Caco-2 (cell line): ENCODE measurements around the gene SMARCD2. TPM values are rescaled to one million over a fixed set of nuclear protein-coding genes. Genes with fewer than 3 reads are reported as not detected.

ENCODE experiments used
- BruUV-seq: library from RNA; stranded (reverse); fragments of 400-500 nt; replicated peaks from 2 replicates; lab custom pipeline; 2021; lab: Mats Ljungman, UMichigan
- CTCF ChIA-PET: fragments of 300-600 bp; sonication (Branson Sonifier 250); formaldehyde crosslinking; loops from one replicate; lab custom pipeline; 2022; ENCODE audit warnings: antibody characterized with exemption; lab: Charles Lee
- POLR2A ChIA-PET: fragments of 300-600 bp; sonication (Branson Sonifier 250); formaldehyde crosslinking; loops from one replicate; lab custom pipeline; 2022; ENCODE audit warnings: antibody characterized with exemption; lab: Charles Lee
- DNase-seq, 2 experiments: peaks; one replicate each; pipeline versions ENCODE4 v3.0.0 to v3.0.0-alpha.2; 2020 to 2022
- H3K27me3 ChIP-seq: replicated peaks from 2 replicates; pipeline ENCODE4 v1.6.0; 2011; ENCODE audit warnings: low read length; ENCODE audit not compliant: control insufficient read depth, insufficient read depth
- H3K36me3 ChIP-seq: 2 replicates; pipeline ENCODE4 v1.5.1; 2011; ENCODE audit warnings: low read length; ENCODE audit not compliant: control insufficient read depth, insufficient read depth
- H3K4me1 ChIP-seq: fragments of 250-450 bp; sonication (Bioruptor Pico); 2 replicates; pipeline ENCODE4 v1.5.1; 2020; ENCODE audit warnings: mild to moderate bottlenecking
- H3K4me3 ChIP-seq: 2 replicates; pipeline ENCODE4 v1.5.1; 2011; ENCODE audit warnings: low read depth, mild to moderate bottlenecking, control low read depth, low read length
- H3K9me3 ChIP-seq: fragments of 250-450 bp; sonication (Bioruptor Pico); 2 replicates; pipeline ENCODE4 v1.5.1; 2020; ENCODE audit warnings: mild to moderate bottlenecking, moderate library complexity
- H3K27ac Mint-ChIP-seq: one replicate; pipeline ENCODE4 v1.8.0; 2022; ENCODE audit warnings: mixed read lengths; ENCODE audit not compliant: unreplicated experiment
- H3K27me3 Mint-ChIP-seq: one replicate; pipeline ENCODE4 v1.8.0; 2022; ENCODE audit warnings: mixed read lengths; ENCODE audit not compliant: insufficient read depth, unreplicated experiment
- H3K36me3 Mint-ChIP-seq: one replicate; pipeline ENCODE4 v1.8.0; 2022; ENCODE audit warnings: mild to moderate bottlenecking, mixed read lengths; ENCODE audit not compliant: insufficient read depth, unreplicated experiment
- H3K4me1 Mint-ChIP-seq: one replicate; pipeline ENCODE4 v1.8.0; 2022; ENCODE audit warnings: low read depth, mixed read lengths; ENCODE audit not compliant: unreplicated experiment
- H3K4me3 Mint-ChIP-seq: one replicate; pipeline ENCODE4 v1.8.0; 2022; ENCODE audit warnings: mild to moderate bottlenecking, moderate library complexity, mixed read lengths; ENCODE audit not compliant: unreplicated experiment
- H3K9me3 Mint-ChIP-seq: one replicate; pipeline ENCODE4 v1.8.0; 2022; ENCODE audit warnings: mixed read lengths; ENCODE audit not compliant: unreplicated experiment
- intact Hi-C: fragments of 100-400 bp; cut with micrococcal nuclease; formaldehyde crosslinking; loops from one replicate; pipeline ENCODE4 v1.10.0; 2022; ENCODE audit not compliant: unreplicated experiment
- total RNA-seq: library from RNA; stranded (reverse); gene quantifications from 2 replicates; pipeline ENCODE4 v1.2.3, GENCODE V29; 2022
- TF ChIP-seq, protein P1 (sequence below), 2 experiments: fragments of 200-600 bp in 1 of 2; IDR thresholded peaks; 1 replicate in 1 of 2; 2 replicates in 1 of 2; pipeline versions ENCODE4 v1.5.1 to v1.8.0; 2011 to 2022; ENCODE audit warnings: antibody characterized with exemption in 1 of 2, control low read depth in 1 of 2, inconsistent platforms in 1 of 2, low read depth in 1 of 2, low read length in 1 of 2, mild to moderate bottlenecking in 1 of 2, moderate library complexity in 1 of 2; ENCODE audit not compliant: insufficient read depth in 1 of 2, severe bottlenecking in 1 of 2, unreplicated experiment in 1 of 2

The SMARCD2 gene
- total RNA-seq, 1 experiment from 2014 or later = 134 TPM

- TSS peak; percentile 36 for BruUV-seq
- Mint-ChIP-seq H3K4me3 (no peak overlapping the region), H3K4me1 (peaks cover 17% of the 10 kb centered on the region), H3K36me3 (peaks cover 97% of the 10 kb centered on the region), H3K27me3 (no peaks in the 10 kb centered on the region), H3K27ac (peak overlapping the region; percentile 15), H3K9me3 (no peaks in the 10 kb centered on the region)
- H3K27me3 ChIP-seq = no peaks in the 10 kb centered on the region
- H3K9me3 ChIP-seq = no peaks in the 10 kb centered on the region
- CTCF ChIA-PET = interaction anchor here (0.6 kb wide), 2 partner anchors 50 to 1215 kb away, joined by 3 read pairs; no protein-coding TSS in a partner anchor
- peaks cover 12% of the 10 kb centered on the region for H3K36me3 ChIP-seq
- DNase-seq = no peak
- intact Hi-C loops = no loop called here
- H3K4me3 ChIP-seq = no peak overlapping the region
- peaks cover 10% of the 10 kb centered on the region; the same call in 1 of the 2 replicates for H3K4me1 ChIP-seq
- POLR2A ChIA-PET = interaction anchor here (0.6 kb wide), 1 partner anchor 21 kb away, joined by 5 read pairs; no protein-coding TSS in a partner anchor
- TF ChIP-seq, protein P1, sequence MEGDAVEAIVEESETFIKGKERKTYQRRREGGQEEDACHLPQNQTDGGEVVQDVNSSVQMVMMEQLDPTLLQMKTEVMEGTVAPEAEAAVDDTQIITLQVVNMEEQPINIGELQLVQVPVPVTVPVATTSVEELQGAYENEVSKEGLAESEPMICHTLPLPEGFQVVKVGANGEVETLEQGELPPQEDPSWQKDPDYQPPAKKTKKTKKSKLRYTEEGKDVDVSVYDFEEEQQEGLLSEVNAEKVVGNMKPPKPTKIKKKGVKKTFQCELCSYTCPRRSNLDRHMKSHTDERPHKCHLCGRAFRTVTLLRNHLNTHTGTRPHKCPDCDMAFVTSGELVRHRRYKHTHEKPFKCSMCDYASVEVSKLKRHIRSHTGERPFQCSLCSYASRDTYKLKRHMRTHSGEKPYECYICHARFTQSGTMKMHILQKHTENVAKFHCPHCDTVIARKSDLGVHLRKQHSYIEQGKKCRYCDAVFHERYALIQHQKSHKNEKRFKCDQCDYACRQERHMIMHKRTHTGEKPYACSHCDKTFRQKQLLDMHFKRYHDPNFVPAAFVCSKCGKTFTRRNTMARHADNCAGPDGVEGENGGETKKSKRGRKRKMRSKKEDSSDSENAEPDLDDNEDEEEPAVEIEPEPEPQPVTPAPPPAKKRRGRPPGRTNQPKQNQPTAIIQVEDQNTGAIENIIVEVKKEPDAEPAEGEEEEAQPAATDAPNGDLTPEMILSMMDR (IDR thresholded peaks at IDR 0.05; ENCODE audit: insufficient read depth in 1 of 2, low read depth in 1 of 2, low read length in 1 of 2, severe bottlenecking in 1 of 2, unreplicated experiment in 1 of 2) = no peak
These were observed 11.5 kb downstream of the SMARCD2 start for GRCh38 chr17:63830904-63831491.

DNA sequence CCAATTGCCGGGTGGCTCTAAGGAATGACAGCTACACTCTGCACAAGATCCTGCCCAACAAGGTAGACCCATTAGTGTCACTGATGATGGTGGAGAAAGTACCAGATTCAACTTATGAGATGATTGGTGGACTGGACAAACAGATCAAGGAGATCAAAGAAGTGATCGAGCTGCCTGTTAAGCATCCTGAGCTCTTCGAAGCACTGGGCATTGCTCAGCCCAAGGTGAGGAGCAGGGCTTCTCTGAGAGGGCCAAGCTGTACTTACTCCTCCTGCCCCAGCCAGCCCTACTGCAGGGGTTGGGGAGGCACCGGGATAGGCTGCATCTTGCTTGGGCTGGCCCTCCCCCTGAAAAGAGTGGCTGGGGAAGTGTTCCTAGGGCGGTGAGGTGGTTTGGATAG, 12.2 kb downstream of the SMARCD2 start:
- Mint-ChIP-seq H3K9me3 (no peaks in the 10 kb centered on the region), H3K27me3 (no peaks in the 10 kb centered on the region), H3K36me3 (peaks cover 97% of the 10 kb centered on the region), H3K4me3 (no peak overlapping the region), H3K4me1 (peaks cover 17% of the 10 kb centered on the region), H3K27ac (peak overlapping the region; percentile 15)
- intact Hi-C loops = no loop called here
- POLR2A ChIA-PET = no interaction called here
- peak in 1 of 2 experiments; percentile 32 for DNase-seq
- TF ChIP-seq, protein P1 (IDR thresholded peaks at IDR 0.05; ENCODE audit: insufficient read depth in 1 of 2, low read depth in 1 of 2, low read length in 1 of 2, severe bottlenecking in 1 of 2, unreplicated experiment in 1 of 2) = no peak
- Histone ChIP-seq H3K4me1 (peaks cover 16% of the 10 kb centered on the region; the same call in 1 of the 2 replicates), H3K36me3 (peaks cover 12% of the 10 kb centered on the region), H3K27me3 (no peaks in the 10 kb centered on the region), H3K4me3 (no peak overlapping the region), H3K9me3 (no peaks in the 10 kb centered on the region)
- CTCF ChIA-PET = interaction anchor here (0.6 to 0.9 kb wide), 3 partner anchors 11 to 1215 kb away, joined by 3 to 4 read pairs (median 3); no protein-coding TSS in a partner anchor
- no TSS peak for BruUV-seq

DNA sequence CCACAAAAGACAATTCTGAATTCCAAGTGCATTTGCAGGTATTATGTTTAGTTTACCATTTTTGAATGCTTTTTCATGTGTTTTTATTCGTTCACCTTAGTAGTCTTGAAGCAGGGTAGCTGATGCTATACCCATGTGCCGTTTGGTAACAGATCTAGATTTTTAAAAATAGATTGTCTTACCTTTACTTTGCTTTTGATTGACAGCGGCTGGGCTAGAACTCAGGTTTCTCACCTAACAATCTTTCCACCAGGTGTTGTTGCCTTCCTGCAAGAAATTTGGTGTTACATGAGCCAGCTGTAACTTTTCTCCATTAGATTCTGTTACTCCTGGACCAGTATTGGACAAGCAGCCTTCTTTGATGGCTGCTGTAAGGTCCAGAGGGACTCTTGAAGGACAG, 13.5 kb downstream of the SMARCD2 start:
- no peaks in the 10 kb centered on the region for H3K9me3 ChIP-seq
- H3K4me3 ChIP-seq = no peak overlapping the region
- H3K9me3 Mint-ChIP-seq = no peaks in the 10 kb centered on the region
- no TSS peak for BruUV-seq
- peak overlapping the region; percentile 36 for H3K4me3 Mint-ChIP-seq
- TF ChIP-seq, protein P1 (IDR thresholded peaks at IDR 0.05; ENCODE audit: insufficient read depth in 1 of 2, low read depth in 1 of 2, low read length in 1 of 2, severe bottlenecking in 1 of 2, unreplicated experiment in 1 of 2) = no peak
- no peak overlapping the region for H3K27ac Mint-ChIP-seq
- H3K36me3 Mint-ChIP-seq = peaks cover 97% of the 10 kb centered on the region
- POLR2A ChIA-PET = no interaction called here
- no peaks in the 10 kb centered on the region for H3K27me3 ChIP-seq
- peaks cover 11% of the 10 kb centered on the region for H3K36me3 ChIP-seq
- H3K27me3 Mint-ChIP-seq = no peaks in the 10 kb centered on the region
- CTCF ChIA-PET = interaction anchor here (1.2 kb wide), 1 partner anchor 11 kb away, joined by 4 read pairs; no protein-coding TSS in a partner anchor
- DNase-seq = no peak
- intact Hi-C loops = loop anchor here (5.0 to 10.0 kb wide), 2 partner anchors 57 to 134 kb away; partner anchors contain the start of genes CCDC47 and DDX42
- peaks cover 17% of the 10 kb centered on the region for H3K4me1 Mint-ChIP-seq
- peaks cover 16% of the 10 kb centered on the region; the same call in 1 of the 2 replicates for H3K4me1 ChIP-seq
